GOT3 (cell line): ENCODE results near the gene RNPEPL1.

ENCODE experiments used
- DNase-seq: peaks from one replicate; lab custom pipeline; 2025; ENCODE audit warnings: mixed read lengths; lab: John Stamatoyannopoulos, UW

RNPEPL1 gene

DNA sequence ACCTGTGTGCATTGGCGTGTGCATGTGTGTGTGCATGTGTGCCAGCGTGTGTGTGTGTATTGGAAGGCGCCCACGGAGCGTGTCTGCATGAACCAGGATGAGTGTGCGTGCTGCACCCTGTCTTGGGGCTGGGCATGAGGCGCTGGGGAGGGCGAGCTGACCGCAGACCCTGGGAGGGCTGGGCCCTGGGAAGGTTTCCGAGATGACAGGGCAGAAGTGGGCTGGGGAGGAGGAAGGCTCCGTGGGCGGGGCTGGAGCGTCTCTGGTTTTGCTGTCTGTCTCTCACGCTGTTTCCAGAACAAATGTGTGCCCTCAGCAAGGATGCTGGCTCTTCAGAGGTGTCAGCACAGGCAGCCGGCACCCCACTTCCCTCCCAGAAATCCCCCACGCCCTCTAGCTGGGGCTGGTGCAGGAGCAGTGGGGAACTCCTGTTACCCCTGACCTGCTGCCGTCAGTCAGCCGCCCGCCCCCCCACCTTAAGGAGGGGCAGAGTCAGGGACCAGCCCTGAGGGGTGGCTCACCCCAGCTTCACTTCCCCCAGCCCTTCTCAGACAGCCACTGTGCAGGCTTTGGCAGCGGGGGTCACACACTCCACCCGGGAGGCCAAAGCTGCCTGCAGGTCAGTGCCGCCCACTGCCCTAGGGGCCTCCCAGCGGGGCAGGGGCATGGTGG, 56.8 kb downstream of the RNPEPL1 start, which contains the start of gene GPR35:
TSS of gene GPR35 (plus strand) at position 531 of the 672 bp plus-strand sequence. CDS start 4,473 bp downstream, outside the sequence.
- peak; percentile 31 for DNase-seq

- DNase-seq: no peak
Measured at GRCh38 chr2:240626531-240627300, 58.4 kb downstream of the RNPEPL1 start.

DNA sequence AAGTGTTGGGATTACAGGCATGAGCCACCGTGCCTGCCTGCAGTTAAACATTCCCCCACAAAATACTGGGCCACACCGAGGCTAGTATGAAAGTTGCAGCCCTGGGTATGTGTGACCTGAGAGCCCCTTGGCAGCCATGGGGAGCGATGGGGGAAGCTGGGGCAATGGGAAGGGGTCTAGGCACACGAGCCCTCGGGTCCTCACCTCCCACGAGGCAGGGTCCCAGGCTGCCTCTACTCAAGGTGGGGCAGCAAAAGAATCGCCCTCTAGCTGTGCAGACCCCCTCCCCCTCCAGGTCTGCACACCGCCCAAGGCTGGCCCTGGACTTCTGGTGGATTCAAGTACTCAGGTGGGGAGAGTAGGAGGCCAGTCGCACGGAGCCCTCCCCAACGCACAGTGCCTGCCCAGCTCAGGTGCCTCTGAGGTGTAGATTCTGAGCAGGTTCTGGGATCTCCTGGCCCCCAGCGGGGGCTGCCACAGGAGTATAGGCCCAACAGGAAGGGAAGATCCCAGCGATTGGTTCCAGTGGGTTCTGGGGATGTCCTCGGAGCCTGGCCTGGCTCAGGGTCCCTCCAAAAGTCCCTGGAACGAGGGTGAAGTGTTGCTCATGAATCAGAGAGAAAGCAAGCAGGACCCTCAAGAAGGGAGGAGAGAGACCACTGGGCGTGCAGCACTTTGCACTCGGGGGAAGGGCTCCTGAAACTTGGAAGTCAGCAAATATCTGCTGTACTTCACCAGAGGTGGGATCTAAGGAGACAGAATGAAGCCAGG, 59.6 kb downstream of the RNPEPL1 start:
- no peak for DNase-seq

DNA sequence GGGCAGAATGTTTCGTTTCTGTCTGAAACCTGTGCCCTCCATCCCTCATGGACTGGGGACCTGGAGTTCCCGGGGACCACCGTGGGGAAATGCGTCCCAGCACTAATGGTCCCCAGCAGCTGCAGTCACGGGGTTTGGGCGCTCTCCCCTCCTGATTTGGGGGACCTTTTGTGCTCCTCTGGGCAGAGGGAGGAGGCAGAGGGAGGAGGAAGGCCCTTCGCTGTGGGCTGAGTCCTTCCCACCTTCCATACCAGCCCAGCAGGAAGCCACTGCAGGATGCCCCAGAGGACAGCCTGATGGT, 60.2 kb downstream of the RNPEPL1 start:
- no peak for DNase-seq

- DNase-seq: no peak
Measured at GRCh38 chr2:240628808-240629618, 60.7 kb downstream of the RNPEPL1 start.

GRCh38 chr2:240629619-240629967, 61.3 kb downstream of the RNPEPL1 start:
- no peak for DNase-seq

DNA sequence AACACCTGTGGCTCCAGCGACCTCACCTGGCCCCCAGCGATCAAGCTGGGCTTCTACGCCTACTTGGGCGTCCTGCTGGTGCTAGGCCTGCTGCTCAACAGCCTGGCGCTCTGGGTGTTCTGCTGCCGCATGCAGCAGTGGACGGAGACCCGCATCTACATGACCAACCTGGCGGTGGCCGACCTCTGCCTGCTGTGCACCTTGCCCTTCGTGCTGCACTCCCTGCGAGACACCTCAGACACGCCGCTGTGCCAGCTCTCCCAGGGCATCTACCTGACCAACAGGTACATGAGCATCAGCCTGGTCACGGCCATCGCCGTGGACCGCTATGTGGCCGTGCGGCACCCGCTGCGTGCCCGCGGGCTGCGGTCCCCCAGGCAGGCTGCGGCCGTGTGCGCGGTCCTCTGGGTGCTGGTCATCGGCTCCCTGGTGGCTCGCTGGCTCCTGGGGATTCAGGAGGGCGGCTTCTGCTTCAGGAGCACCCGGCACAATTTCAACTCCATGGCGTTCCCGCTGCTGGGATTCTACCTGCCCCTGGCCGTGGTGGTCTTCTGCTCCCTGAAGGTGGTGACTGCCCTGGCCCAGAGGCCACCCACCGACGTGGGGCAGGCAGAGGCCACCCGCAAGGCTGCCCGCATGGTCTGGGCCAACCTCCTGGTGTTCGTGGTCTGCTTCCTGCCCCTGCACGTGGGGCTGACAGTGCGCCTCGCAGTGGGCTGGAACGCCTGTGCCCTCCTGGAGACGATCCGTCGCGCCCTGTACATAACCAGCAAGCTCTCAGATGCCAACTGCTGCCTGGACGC, 61.9 kb downstream of the RNPEPL1 start:
- no peak for DNase-seq
